Astrocyte (in vitro differentiated cells and primary cell): ENCODE measurements around the gene ABHD11. TPM values are rescaled to one million over a fixed set of nuclear protein-coding genes. Genes with fewer than 3 reads are reported as not detected.
"Not testable (repeated sequence)": the region's sequence is repeated elsewhere in the genome, so short reads cannot be mapped to it uniquely, and the experiment has no call there.

Source experiments
- DNase-seq: peaks from one replicate; pipeline ENCODE4 v3.0.0-alpha.2; 2010; ENCODE audit warnings: low read depth
- FAIRE-seq: peaks from 2 replicates; lab custom pipeline; 2011; peaks lifted over from hg19 to GRCh38; lab: Jason Lieb, UNC
- H2AFZ ChIP-seq: 2 replicates; pipeline ENCODE4 v1.6.0; 2012; ENCODE audit warnings: low read depth, low read length, inconsistent platforms
- H3K27ac ChIP-seq: 2 replicates; pipeline ENCODE4 v1.5.1; 2011; ENCODE audit warnings: low read depth, low read length, inconsistent platforms
- H3K27me3 ChIP-seq: 2 replicates; pipeline ENCODE4 v1.6.0; 2011; ENCODE audit warnings: low read length, inconsistent platforms; ENCODE audit not compliant: insufficient read depth
- H3K36me3 ChIP-seq: 2 replicates; pipeline ENCODE4 v1.5.1; 2011; ENCODE audit warnings: low read length, inconsistent platforms; ENCODE audit not compliant: insufficient read depth
- H3K4me1 ChIP-seq: 2 replicates; pipeline ENCODE4 v1.5.1; 2011; ENCODE audit warnings: low read length, inconsistent platforms; ENCODE audit not compliant: insufficient read depth
- H3K4me2 ChIP-seq: 2 replicates; pipeline ENCODE4 v1.6.0; 2012; ENCODE audit warnings: low read length, inconsistent platforms
- H3K4me3 ChIP-seq: 2 replicates; pipeline ENCODE4 v1.5.1; 2011; ENCODE audit warnings: low read depth, mild to moderate bottlenecking, low read length, inconsistent platforms; ENCODE audit not compliant: insufficient read depth
- H3K79me2 ChIP-seq: 2 replicates; pipeline ENCODE4 v1.6.0; 2012; ENCODE audit warnings: mild to moderate bottlenecking, low read length, inconsistent platforms; ENCODE audit not compliant: insufficient read depth
- H3K9ac ChIP-seq: 2 replicates; pipeline ENCODE4 v1.6.0; 2012; ENCODE audit warnings: mild to moderate bottlenecking, low read length, inconsistent platforms
- H3K9me3 ChIP-seq: 2 replicates; pipeline ENCODE4 v1.5.1; 2012; ENCODE audit warnings: low read depth, mild to moderate bottlenecking, low read length, inconsistent platforms; ENCODE audit not compliant: insufficient read depth
- H4K20me1 ChIP-seq: 2 replicates; pipeline ENCODE4 v1.6.0; 2012; ENCODE audit warnings: low read length, inconsistent platforms; ENCODE audit not compliant: insufficient read depth
- H3K27ac Mint-ChIP-seq: one replicate; pipeline ENCODE4 v1.8.0; 2021; ENCODE audit warnings: mild to moderate bottlenecking, mixed read lengths; ENCODE audit not compliant: unreplicated experiment
- H3K27me3 Mint-ChIP-seq: one replicate; pipeline ENCODE4 v1.8.0; 2021; ENCODE audit warnings: low read depth, mixed read lengths; ENCODE audit not compliant: unreplicated experiment
- H3K36me3 Mint-ChIP-seq: one replicate; pipeline ENCODE4 v1.8.0; 2021; ENCODE audit warnings: low read depth, mixed read lengths; ENCODE audit not compliant: unreplicated experiment
- H3K4me1 Mint-ChIP-seq: one replicate; pipeline ENCODE4 v1.8.0; 2021; ENCODE audit warnings: low read depth, mixed read lengths; ENCODE audit not compliant: unreplicated experiment
- H3K4me3 Mint-ChIP-seq: one replicate; pipeline ENCODE4 v1.8.0; 2021; ENCODE audit warnings: mild to moderate bottlenecking, moderate library complexity, mixed read lengths; ENCODE audit not compliant: unreplicated experiment
- H3K9me3 Mint-ChIP-seq: one replicate; pipeline ENCODE4 v1.8.0; 2021; ENCODE audit warnings: mild to moderate bottlenecking, mixed read lengths; ENCODE audit not compliant: unreplicated experiment
- EZH2 ChIP-seq: IDR thresholded peaks from 2 replicates; pipeline ENCODE4 v1.6.1; 2012; ENCODE audit warnings: mild to moderate bottlenecking, low read length, inconsistent platforms; ENCODE audit not compliant: insufficient read depth
- total RNA-seq: library from RNA; stranded (reverse); gene quantifications from 2 replicates; pipeline ENCODE4 v1.2.1, GENCODE V29; 2021
- TF ChIP-seq, protein P1 (sequence below): IDR thresholded peaks from 2 replicates; pipeline ENCODE4 v1.5.1; 2011; ENCODE audit warnings: low read depth, mild to moderate bottlenecking, inconsistent platforms, low read length, moderate library complexity; ENCODE audit not compliant: insufficient read depth

The ABHD11 gene
- total RNA-seq, 1 donor from 2014 or later = 10.8 TPM

- H3K36me3 Mint-ChIP-seq = no peaks in the 10 kb centered on the region
- Histone ChIP-seq H3K4me1 (peaks cover 5% of the 10 kb centered on the region), H3K4me3 (no peak overlapping the region), H3K36me3 (no peaks in the 10 kb centered on the region), H3K9ac (no peak overlapping the region), H3K9me3 (no peaks in the 10 kb centered on the region), H2AFZ (no peak overlapping the region), H4K20me1 (peaks cover 10% of the 10 kb centered on the region), H3K27me3 (no peaks in the 10 kb centered on the region), H3K27ac (no peak overlapping the region), H3K79me2 (peaks cover 17% of the 10 kb centered on the region), H3K4me2 (no peak overlapping the region)
- H3K9me3 Mint-ChIP-seq = no peaks in the 10 kb centered on the region
- H3K27me3 Mint-ChIP-seq = peaks cover 15% of the 10 kb centered on the region
- no peak overlapping the region for H3K4me3 Mint-ChIP-seq
- no peak for DNase-seq
- H3K27ac Mint-ChIP-seq = no peak overlapping the region
- TF ChIP-seq EZH2 = no peak
- TF ChIP-seq, protein P1, sequence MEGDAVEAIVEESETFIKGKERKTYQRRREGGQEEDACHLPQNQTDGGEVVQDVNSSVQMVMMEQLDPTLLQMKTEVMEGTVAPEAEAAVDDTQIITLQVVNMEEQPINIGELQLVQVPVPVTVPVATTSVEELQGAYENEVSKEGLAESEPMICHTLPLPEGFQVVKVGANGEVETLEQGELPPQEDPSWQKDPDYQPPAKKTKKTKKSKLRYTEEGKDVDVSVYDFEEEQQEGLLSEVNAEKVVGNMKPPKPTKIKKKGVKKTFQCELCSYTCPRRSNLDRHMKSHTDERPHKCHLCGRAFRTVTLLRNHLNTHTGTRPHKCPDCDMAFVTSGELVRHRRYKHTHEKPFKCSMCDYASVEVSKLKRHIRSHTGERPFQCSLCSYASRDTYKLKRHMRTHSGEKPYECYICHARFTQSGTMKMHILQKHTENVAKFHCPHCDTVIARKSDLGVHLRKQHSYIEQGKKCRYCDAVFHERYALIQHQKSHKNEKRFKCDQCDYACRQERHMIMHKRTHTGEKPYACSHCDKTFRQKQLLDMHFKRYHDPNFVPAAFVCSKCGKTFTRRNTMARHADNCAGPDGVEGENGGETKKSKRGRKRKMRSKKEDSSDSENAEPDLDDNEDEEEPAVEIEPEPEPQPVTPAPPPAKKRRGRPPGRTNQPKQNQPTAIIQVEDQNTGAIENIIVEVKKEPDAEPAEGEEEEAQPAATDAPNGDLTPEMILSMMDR = no peak
- no peak for FAIRE-seq
- H3K4me1 Mint-ChIP-seq = peaks cover 4% of the 10 kb centered on the region
These were observed 15.8 kb downstream of the ABHD11 start for GRCh38 chr7:73722785-73723184.

- not testable (repeated sequence) for H3K27me3 ChIP-seq, H3K4me1 Mint-ChIP-seq, H3K27ac ChIP-seq, H3K9ac ChIP-seq, H3K4me3 Mint-ChIP-seq, H3K27ac Mint-ChIP-seq, H3K36me3 Mint-ChIP-seq, H3K9me3 ChIP-seq, FAIRE-seq, H2AFZ ChIP-seq, H3K9me3 Mint-ChIP-seq, H3K4me2 ChIP-seq, H3K4me3 ChIP-seq, H3K36me3 ChIP-seq, DNase-seq
- peaks cover 15% of the 10 kb centered on the region for H3K27me3 Mint-ChIP-seq
- peaks cover 23% of the 10 kb centered on the region for H3K79me2 ChIP-seq
- peaks cover 16% of the 10 kb centered on the region for H4K20me1 ChIP-seq
- peaks cover 11% of the 10 kb centered on the region for H3K4me1 ChIP-seq
These were observed 16.4 kb downstream of the ABHD11 start for GRCh38 chr7:73722182-73722581.

GRCh38 chr7:73721377-73721817, 17.2 kb downstream of the ABHD11 start:
- H3K4me3 ChIP-seq = no peak overlapping the region
- H2AFZ ChIP-seq = no peak overlapping the region
- Mint-ChIP-seq H3K27ac (no peak overlapping the region), H3K9me3 (no peaks in the 10 kb centered on the region), H3K4me3 (peak overlapping the region; percentile 76), H3K4me1 (peaks cover 13% of the 10 kb centered on the region), H3K36me3 (no peaks in the 10 kb centered on the region), H3K27me3 (peaks cover 15% of the 10 kb centered on the region)
- no peak overlapping the region for H3K27ac ChIP-seq
- DNase-seq (no peak), FAIRE-seq (no peak)
- no peak overlapping the region for H3K4me2 ChIP-seq
- no peak for TF ChIP-seq EZH2
- TF ChIP-seq, protein P1 = no peak
- peaks cover 3% of the 10 kb centered on the region for H3K36me3 ChIP-seq
- no peaks in the 10 kb centered on the region for H3K9me3 ChIP-seq
- H3K79me2 ChIP-seq = peaks cover 30% of the 10 kb centered on the region
- H3K27me3 ChIP-seq = no peaks in the 10 kb centered on the region
- H4K20me1 ChIP-seq = peaks cover 22% of the 10 kb centered on the region
- no peak overlapping the region for H3K9ac ChIP-seq
- peaks cover 18% of the 10 kb centered on the region for H3K4me1 ChIP-seq

GRCh38 chr7:73720443-73720842, 18.2 kb downstream of the ABHD11 start:
- H3K27ac ChIP-seq, H3K27ac Mint-ChIP-seq, H3K4me3 ChIP-seq, DNase-seq, FAIRE-seq, H3K9me3 Mint-ChIP-seq, H3K36me3 Mint-ChIP-seq, H2AFZ ChIP-seq, H3K9ac ChIP-seq, H3K4me2 ChIP-seq, H3K9me3 ChIP-seq, H3K36me3 ChIP-seq, H3K27me3 ChIP-seq: not testable (repeated sequence)
- peaks cover 20% of the 10 kb centered on the region for H3K4me1 Mint-ChIP-seq
- peaks cover 15% of the 10 kb centered on the region for H3K27me3 Mint-ChIP-seq
- H3K4me3 Mint-ChIP-seq = peak overlapping the region; percentile 85
- Histone ChIP-seq H3K4me1 (peaks cover 27% of the 10 kb centered on the region), H3K79me2 (peaks cover 39% of the 10 kb centered on the region), H4K20me1 (peaks cover 30% of the 10 kb centered on the region)
